Measurements from ENCODE around the gene NRN1L. TPM values are rescaled to one million over a fixed set of nuclear protein-coding genes. Genes with fewer than 3 reads are reported as not detected.
A peak's percentile ranks its signal among the peaks of the same experiment; 100 is the strongest.

The NRN1L gene
- total and polyA plus RNA-seq, 2 donors (not counting 1 experiment from before 2014, with no cell fraction given) = 0.10 to 0.17 TPM

- H3K4me3 ChIP-seq (replicated peaks in 1 of 4; ENCODE audit: control extremely low read depth in 1 of 4, insufficient read depth in 1 of 4, low read depth in 3 of 4, low read length in 4 of 4) = no peak overlapping the region
- peaks cover 5% of the 10 kb centered on the region for H3K36me3 ChIP-seq (ENCODE audit: control insufficient read depth, insufficient read depth, low read length)
- H3K4me2 ChIP-seq (ENCODE audit: extremely low read depth, insufficient read depth, low read length) = no peak overlapping the region
- H3K9ac ChIP-seq (ENCODE audit: insufficient read depth, low read length) = no peak overlapping the region
- H4K20me1 ChIP-seq (ENCODE audit: control insufficient read depth, extremely low read depth, insufficient read depth, low read length) = no peaks in the 10 kb centered on the region
- H2AFZ ChIP-seq (ENCODE audit: low read length) = no peak overlapping the region
- peaks cover 8% of the 10 kb centered on the region for H3K79me2 ChIP-seq (ENCODE audit: control insufficient read depth, insufficient read depth, low read length)
- no peaks in the 10 kb centered on the region for H3K27me3 ChIP-seq (ENCODE audit: control insufficient read depth, insufficient read depth, low read length)
- H3K4me1 ChIP-seq (ENCODE audit: control insufficient read depth, extremely low read depth, insufficient read depth, low read length) = no peaks in the 10 kb centered on the region
- no peaks in the 10 kb centered on the region for H3K9me3 ChIP-seq (ENCODE audit: control insufficient read depth, insufficient read depth, low read depth, low read length)
- H3K27ac ChIP-seq (ENCODE audit: insufficient read depth, low read length) = no peak overlapping the region
- peak in 1 of 2 donors; percentile 25 for DNase-seq (ENCODE audit: low read depth in 2 of 2)
- TF ChIP-seq, protein P1, sequence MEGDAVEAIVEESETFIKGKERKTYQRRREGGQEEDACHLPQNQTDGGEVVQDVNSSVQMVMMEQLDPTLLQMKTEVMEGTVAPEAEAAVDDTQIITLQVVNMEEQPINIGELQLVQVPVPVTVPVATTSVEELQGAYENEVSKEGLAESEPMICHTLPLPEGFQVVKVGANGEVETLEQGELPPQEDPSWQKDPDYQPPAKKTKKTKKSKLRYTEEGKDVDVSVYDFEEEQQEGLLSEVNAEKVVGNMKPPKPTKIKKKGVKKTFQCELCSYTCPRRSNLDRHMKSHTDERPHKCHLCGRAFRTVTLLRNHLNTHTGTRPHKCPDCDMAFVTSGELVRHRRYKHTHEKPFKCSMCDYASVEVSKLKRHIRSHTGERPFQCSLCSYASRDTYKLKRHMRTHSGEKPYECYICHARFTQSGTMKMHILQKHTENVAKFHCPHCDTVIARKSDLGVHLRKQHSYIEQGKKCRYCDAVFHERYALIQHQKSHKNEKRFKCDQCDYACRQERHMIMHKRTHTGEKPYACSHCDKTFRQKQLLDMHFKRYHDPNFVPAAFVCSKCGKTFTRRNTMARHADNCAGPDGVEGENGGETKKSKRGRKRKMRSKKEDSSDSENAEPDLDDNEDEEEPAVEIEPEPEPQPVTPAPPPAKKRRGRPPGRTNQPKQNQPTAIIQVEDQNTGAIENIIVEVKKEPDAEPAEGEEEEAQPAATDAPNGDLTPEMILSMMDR (conservative IDR thresholded peaks at IDR 0.05 in 1 of 2, IDR thresholded peaks at IDR 0.05 in 1 of 2; ENCODE audit: low read depth in 1 of 2, low read length in 2 of 2) = no peak
- TF ChIP-seq EZH2 (IDR thresholded peaks at IDR 0.05; ENCODE audit: low read length, missing control alignments) = no peak
These were observed 38.9 kb downstream of the NRN1L start for GRCh38 chr16:67923414-67924116.

- no peaks in the 10 kb centered on the region for H3K4me1 ChIP-seq (ENCODE audit: control insufficient read depth, extremely low read depth, insufficient read depth, low read length)
- H3K79me2 ChIP-seq (ENCODE audit: control insufficient read depth, insufficient read depth, low read length) = peaks cover 3% of the 10 kb centered on the region
- no peak overlapping the region for H2AFZ ChIP-seq (ENCODE audit: low read length)
- no peak overlapping the region for H3K9ac ChIP-seq (ENCODE audit: insufficient read depth, low read length)
- no peaks in the 10 kb centered on the region for H3K9me3 ChIP-seq (ENCODE audit: control insufficient read depth, insufficient read depth, low read depth, low read length)
- DNase-seq (ENCODE audit: low read depth in 2 of 2) = no peak
- no peak overlapping the region for H3K4me2 ChIP-seq (ENCODE audit: extremely low read depth, insufficient read depth, low read length)
- no peaks in the 10 kb centered on the region for H3K27me3 ChIP-seq (ENCODE audit: control insufficient read depth, insufficient read depth, low read length)
- no peak overlapping the region for H3K27ac ChIP-seq (ENCODE audit: insufficient read depth, low read length)
- H3K4me3 ChIP-seq (replicated peaks in 1 of 4; ENCODE audit: control extremely low read depth in 1 of 4, insufficient read depth in 1 of 4, low read depth in 3 of 4, low read length in 4 of 4) = no peak overlapping the region
- no peak for TF ChIP-seq EZH2 (IDR thresholded peaks at IDR 0.05; ENCODE audit: low read length, missing control alignments)
- TF ChIP-seq, protein P1 (conservative IDR thresholded peaks at IDR 0.05 in 1 of 2, IDR thresholded peaks at IDR 0.05 in 1 of 2; ENCODE audit: low read depth in 1 of 2, low read length in 2 of 2) = no peak
- H4K20me1 ChIP-seq (ENCODE audit: control insufficient read depth, extremely low read depth, insufficient read depth, low read length) = no peaks in the 10 kb centered on the region
- H3K36me3 ChIP-seq (ENCODE audit: control insufficient read depth, insufficient read depth, low read length) = peaks cover 8% of the 10 kb centered on the region
These were observed 39.6 kb downstream of the NRN1L start for GRCh38 chr16:67924140-67924906.

GRCh38 chr16:67926181-67926750 lies 41.6 kb downstream of the NRN1L start:
- peaks cover 9% of the 10 kb centered on the region for H3K36me3 ChIP-seq (ENCODE audit: control insufficient read depth, insufficient read depth, low read length)
- no peak for DNase-seq (ENCODE audit: low read depth in 2 of 2)
- H3K4me1 ChIP-seq (ENCODE audit: control insufficient read depth, extremely low read depth, insufficient read depth, low read length) = no peaks in the 10 kb centered on the region

More at GRCh38 chr16:67926181-67926750, 41.6 kb downstream of the NRN1L start:
- no peaks in the 10 kb centered on the region for H3K27me3 ChIP-seq (ENCODE audit: control insufficient read depth, insufficient read depth, low read length)
- H3K79me2 ChIP-seq (ENCODE audit: control insufficient read depth, insufficient read depth, low read length) = no peaks in the 10 kb centered on the region
- no peak overlapping the region for H2AFZ ChIP-seq (ENCODE audit: low read length)
- no peak overlapping the region for H3K4me2 ChIP-seq (ENCODE audit: extremely low read depth, insufficient read depth, low read length)
- no peak for TF ChIP-seq EZH2 (IDR thresholded peaks at IDR 0.05; ENCODE audit: low read length, missing control alignments)
- TF ChIP-seq, protein P1 (conservative IDR thresholded peaks at IDR 0.05 in 1 of 2, IDR thresholded peaks at IDR 0.05 in 1 of 2; ENCODE audit: low read depth in 1 of 2, low read length in 2 of 2) = peak in 1 of 2 donors; percentile 14
- H4K20me1 ChIP-seq (ENCODE audit: control insufficient read depth, extremely low read depth, insufficient read depth, low read length) = no peaks in the 10 kb centered on the region
- H3K9me3 ChIP-seq (ENCODE audit: control insufficient read depth, insufficient read depth, low read depth, low read length) = no peaks in the 10 kb centered on the region
- no peak overlapping the region for H3K27ac ChIP-seq (ENCODE audit: insufficient read depth, low read length)
- no peak overlapping the region for H3K4me3 ChIP-seq (replicated peaks in 1 of 4; ENCODE audit: control extremely low read depth in 1 of 4, insufficient read depth in 1 of 4, low read depth in 3 of 4, low read length in 4 of 4)
- H3K9ac ChIP-seq (ENCODE audit: insufficient read depth, low read length) = no peak overlapping the region
